ENCODE measurements around the gene MYH10. TPM values are rescaled to one million over a fixed set of nuclear protein-coding genes. Genes with fewer than 3 reads are reported as not detected.

MYH10 gene
- total RNA-seq, 1 donor from 2014 or later: 34.9 TPM

- Histone ChIP-seq H3K4me1 (no peaks in the 10 kb centered on the region), H3K27me3 (no peaks in the 10 kb centered on the region), H3K9me3 (no peaks in the 10 kb centered on the region), H3K4me3 (no peak overlapping the region), H3K27ac (no peak overlapping the region), H3K36me3 (no peaks in the 10 kb centered on the region)
- no peak for DNase-seq (ENCODE audit: extremely low spot score in 2 of 2)
- intact Hi-C loops (cut with DNase I): no loop called here
- TF ChIP-seq CTCF (IDR thresholded peaks at IDR 0.05): no peak
These were observed 8.9 kb downstream of the MYH10 start for GRCh38 chr17:8621585-8621984.

GRCh38 chr17:8619294-8619693 lies 11.2 kb downstream of the MYH10 start:
- no peaks in the 10 kb centered on the region for H3K4me1 ChIP-seq
- H3K27me3 ChIP-seq: no peaks in the 10 kb centered on the region
- no peak for TF ChIP-seq POLR2A (IDR thresholded peaks at IDR 0.05)
- no peak for TF ChIP-seq CTCF (IDR thresholded peaks at IDR 0.05)
- no peak for TF ChIP-seq POLR2AphosphoS5 (IDR thresholded peaks at IDR 0.05; ENCODE audit: insufficient read depth in 1 of 2, low read depth in 1 of 2)

GRCh38 chr17:8618825-8619224 lies 11.7 kb downstream of the MYH10 start:
- H3K27ac ChIP-seq: no peak overlapping the region
- no peaks in the 10 kb centered on the region for H3K36me3 ChIP-seq
- no peak for DNase-seq (ENCODE audit: extremely low spot score in 2 of 2)
- no peaks in the 10 kb centered on the region for H3K9me3 ChIP-seq
- intact Hi-C loops (cut with DNase I): no loop called here
- TF ChIP-seq POLR2AphosphoS5 (IDR thresholded peaks at IDR 0.05; ENCODE audit: insufficient read depth in 1 of 2, low read depth in 1 of 2): no peak
- TF ChIP-seq POLR2A (IDR thresholded peaks at IDR 0.05): no peak
- TF ChIP-seq CTCF (IDR thresholded peaks at IDR 0.05): no peak
- no peak overlapping the region for H3K4me3 ChIP-seq
- no peaks in the 10 kb centered on the region for H3K4me1 ChIP-seq
- H3K27me3 ChIP-seq: no peaks in the 10 kb centered on the region

More at GRCh38 chr17:8619294-8619693, 11.2 kb downstream of the MYH10 start:
- H3K36me3 ChIP-seq: no peaks in the 10 kb centered on the region
- H3K9me3 ChIP-seq: no peaks in the 10 kb centered on the region
- no peak for DNase-seq (ENCODE audit: extremely low spot score in 2 of 2)
- H3K27ac ChIP-seq: no peak overlapping the region
- no peak overlapping the region for H3K4me3 ChIP-seq
- intact Hi-C loops (cut with DNase I): no loop called here

GRCh38 chr17:8614988-8615387 lies 15.5 kb downstream of the MYH10 start:
- H3K9me3 ChIP-seq: no peaks in the 10 kb centered on the region
- H3K27ac ChIP-seq: no peak overlapping the region
- no peak overlapping the region for H3K4me3 ChIP-seq
- H3K36me3 ChIP-seq: no peaks in the 10 kb centered on the region
- no peak for TF ChIP-seq POLR2A (IDR thresholded peaks at IDR 0.05)
- intact Hi-C loops (cut with DNase I): no loop called here
- H3K4me1 ChIP-seq: no peaks in the 10 kb centered on the region
- H3K27me3 ChIP-seq: no peaks in the 10 kb centered on the region
- DNase-seq (ENCODE audit: extremely low spot score in 2 of 2): no peak

- H3K36me3 ChIP-seq: no peaks in the 10 kb centered on the region
- H3K27me3 ChIP-seq: no peaks in the 10 kb centered on the region
- no peak overlapping the region for H3K27ac ChIP-seq
- H3K4me3 ChIP-seq: no peak overlapping the region
- no peak for TF ChIP-seq POLR2AphosphoS5 (IDR thresholded peaks at IDR 0.05; ENCODE audit: insufficient read depth in 1 of 2, low read depth in 1 of 2)
- TF ChIP-seq CTCF (IDR thresholded peaks at IDR 0.05): no peak
- no peak for TF ChIP-seq POLR2A (IDR thresholded peaks at IDR 0.05)
- peaks cover 6% of the 10 kb centered on the region for H3K4me1 ChIP-seq
- H3K9me3 ChIP-seq: no peaks in the 10 kb centered on the region
- intact Hi-C loops (cut with DNase I): no loop called here
- DNase-seq (ENCODE audit: extremely low spot score in 2 of 2): no peak
These were observed 18.8 kb downstream of the MYH10 start for GRCh38 chr17:8611619-8612298.
